Measurements from ENCODE around the gene FAM236A.
"Not testable (repeated sequence)": the region's sequence is repeated elsewhere in the genome, so short reads cannot be mapped to it uniquely, and the experiment has no call there.

The FAM236A gene

DNA sequence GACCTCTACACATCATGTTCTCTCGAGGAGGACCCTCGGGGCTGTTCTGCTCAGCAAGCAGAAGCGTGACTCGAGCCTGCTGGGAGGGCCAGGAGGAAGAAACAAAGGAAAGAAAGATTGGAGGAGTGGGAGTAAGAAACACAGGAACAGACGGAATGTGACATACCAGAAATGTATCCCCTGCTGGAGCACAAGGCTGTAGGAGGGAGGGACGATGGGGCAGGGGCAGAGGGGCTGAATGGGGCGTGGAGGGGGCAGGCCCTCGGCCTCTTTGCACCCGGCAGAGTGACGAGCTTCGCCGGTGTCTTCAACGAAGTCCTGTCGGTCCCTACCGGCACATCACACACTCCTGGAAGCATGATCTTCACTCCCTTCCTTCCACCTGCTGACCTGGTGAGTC lies at the start of gene FAM236A:
TSS of gene FAM236A (plus strand) at position 301 of the 400 bp plus-strand sequence. CDS start at position 358, 57 bp downstream.
- H3K4me3 ChIP-seq (ENCODE audit: low read depth, low read length), result not testable (repeated sequence)

DNA sequence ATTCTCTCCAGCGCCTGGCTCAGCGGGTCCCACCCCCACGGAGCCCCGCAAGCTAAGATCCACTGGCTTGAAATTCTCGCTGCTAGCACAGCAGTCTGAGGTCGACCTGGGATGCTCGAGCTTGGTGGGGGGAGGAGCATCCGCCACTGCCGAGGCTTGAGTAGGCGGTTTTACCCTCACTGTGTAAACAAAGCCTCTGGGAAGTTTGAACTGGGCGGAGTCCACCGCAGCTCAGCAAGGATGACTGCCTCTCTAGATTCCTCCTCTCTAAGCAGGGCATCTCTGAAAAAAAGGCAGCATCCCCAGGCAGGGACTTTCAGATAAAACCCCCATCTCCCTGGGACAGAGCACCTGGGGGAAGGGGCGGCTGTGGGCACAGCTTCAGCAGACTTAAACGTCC lies 48.3 kb upstream of the FAM236A start:
- H3K4me3 ChIP-seq (ENCODE audit: low read depth, low read length), result not testable (repeated sequence)

DNA sequence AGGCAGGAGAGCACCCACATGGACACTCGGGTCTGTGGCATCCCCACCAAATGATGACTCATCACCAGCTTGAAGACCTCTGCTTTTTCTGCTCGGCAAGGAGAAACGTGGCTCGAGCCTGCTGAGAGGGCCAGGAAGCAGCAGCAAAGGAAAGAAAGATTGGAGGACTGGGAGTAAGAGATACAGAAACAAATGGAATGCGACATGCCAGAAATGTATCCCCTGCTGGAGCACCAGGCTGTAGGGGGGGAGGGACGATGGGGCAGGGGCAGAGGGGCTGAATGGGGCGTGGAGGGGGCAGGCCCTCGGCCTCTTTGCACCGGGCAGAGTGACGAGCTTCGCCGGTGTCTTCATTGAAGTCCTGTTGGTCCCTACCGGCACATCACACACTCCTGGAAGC lies 25.7 kb upstream of the FAM236A start, which contains the start of gene FAM236C:
TSS of gene FAM236C (plus strand) at position 301 of the 400 bp plus-strand sequence. CDS start 100 bp downstream, outside the sequence.
- H3K4me3 ChIP-seq (ENCODE audit: low read depth, low read length), result not testable (repeated sequence)

DNA sequence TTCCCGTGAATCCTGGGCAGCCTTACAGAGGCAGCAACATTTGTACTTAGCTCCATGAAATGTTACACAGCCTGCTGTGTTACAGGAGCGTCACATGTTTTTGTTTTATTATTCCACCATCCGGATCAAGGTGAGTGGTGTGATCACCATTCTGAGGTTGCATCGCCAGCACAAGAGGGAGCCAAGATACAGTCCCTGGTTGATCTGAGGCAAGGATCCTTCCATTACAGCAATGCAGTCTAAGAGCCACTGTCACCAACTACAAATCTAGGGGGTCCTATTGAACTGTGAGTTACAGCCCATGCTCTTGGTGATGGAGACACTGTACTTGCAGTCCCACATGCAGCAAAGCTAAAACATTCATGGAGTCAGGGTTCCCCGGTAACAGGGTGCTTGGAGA lies 21.9 kb upstream of the FAM236A start:
- not testable (repeated sequence) for H3K4me3 ChIP-seq (ENCODE audit: low read depth, low read length)

DNA sequence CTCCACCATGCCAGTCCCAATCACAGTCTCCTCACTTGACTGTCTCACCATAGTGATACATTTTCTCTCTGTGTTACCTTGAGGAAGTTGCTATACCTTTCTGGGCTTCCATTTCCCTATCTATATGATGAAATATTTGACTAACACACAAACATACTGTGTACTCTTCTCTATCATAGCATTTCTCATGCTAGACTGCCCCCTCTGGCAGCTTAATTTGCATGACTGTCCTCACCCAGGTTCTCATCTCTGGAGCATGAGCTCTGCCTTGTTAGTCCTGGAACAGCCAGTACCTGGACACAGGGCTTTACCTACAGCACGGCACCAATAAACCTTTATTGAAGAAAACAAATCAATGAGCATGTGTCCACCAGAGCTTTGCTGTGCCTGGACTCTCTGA lies 5.7 kb upstream of the FAM236A start:
- not testable (repeated sequence) for H3K4me3 ChIP-seq (ENCODE audit: low read depth, low read length)

DNA sequence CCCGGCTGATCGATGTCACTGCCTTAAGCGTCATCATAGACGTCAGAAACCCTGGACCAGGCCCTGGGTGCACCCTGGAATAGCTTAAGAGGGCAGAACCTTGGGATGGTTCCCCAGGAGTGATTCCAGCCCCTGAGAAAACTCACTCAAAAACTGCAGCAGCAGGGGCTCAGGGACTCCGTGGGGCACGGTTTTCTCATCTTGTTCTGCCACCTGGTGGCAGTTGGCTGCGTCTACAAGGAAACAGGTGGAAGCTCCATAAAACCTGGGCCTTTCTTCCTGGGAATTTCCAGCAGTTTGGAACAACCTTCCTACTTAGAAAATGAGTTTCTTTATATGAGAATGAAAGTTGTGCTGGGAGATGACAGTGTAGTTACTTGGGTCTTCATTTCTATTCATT lies 1.6 kb upstream of the FAM236A start:
- not testable (repeated sequence) for H3K4me3 ChIP-seq (ENCODE audit: low read depth, low read length)

DNA sequence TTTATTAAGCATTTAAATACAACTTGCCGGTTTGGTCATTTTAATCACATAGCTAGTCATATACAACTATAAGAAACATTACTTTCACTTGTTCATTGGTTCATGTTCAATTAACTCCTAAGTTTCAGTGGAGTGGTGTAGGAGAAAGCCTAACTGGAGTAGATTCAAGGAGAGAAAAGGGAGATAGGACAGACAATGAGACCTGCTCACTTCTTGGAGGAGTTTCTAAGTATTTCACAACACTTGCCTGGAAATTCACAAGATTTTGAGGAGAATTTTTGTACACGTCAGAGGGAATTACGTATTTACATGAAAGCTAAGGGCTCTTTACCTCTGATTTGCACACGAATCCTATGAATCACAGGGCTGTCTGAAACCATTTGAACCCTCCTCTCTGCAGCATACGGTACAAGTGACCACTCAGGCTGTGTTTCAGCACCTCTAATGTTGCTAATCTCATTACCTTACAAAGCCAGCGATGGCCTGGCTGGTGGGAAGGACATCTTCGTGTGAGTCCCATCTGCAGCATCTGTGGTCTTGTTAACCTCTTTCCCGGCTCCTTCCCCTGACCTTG lies 1.0 kb upstream of the FAM236A start:
- not testable (repeated sequence) for H3K4me3 ChIP-seq (ENCODE audit: low read depth, low read length)

DNA sequence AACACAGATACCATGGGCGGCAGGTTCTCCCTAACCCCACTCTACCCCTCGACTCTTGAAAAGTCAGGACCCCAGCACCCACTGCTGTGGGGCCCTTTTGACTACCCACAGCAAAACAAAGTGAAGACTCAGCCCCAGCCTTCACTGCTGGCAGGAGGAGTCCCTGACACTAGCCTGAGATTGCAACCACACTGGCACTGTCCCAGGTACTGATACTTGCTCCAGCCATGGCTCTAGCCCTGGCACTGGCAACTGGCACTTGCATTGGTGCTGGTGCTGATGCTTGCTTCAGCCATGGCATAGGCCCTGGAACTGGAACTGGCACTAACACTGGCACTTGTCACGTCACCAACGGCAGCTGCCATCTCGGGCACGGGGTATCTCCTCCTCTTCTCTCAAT lies 4.3 kb downstream of the FAM236A start:
- H3K4me3 ChIP-seq (ENCODE audit: low read depth, low read length), result not testable (repeated sequence)

DNA sequence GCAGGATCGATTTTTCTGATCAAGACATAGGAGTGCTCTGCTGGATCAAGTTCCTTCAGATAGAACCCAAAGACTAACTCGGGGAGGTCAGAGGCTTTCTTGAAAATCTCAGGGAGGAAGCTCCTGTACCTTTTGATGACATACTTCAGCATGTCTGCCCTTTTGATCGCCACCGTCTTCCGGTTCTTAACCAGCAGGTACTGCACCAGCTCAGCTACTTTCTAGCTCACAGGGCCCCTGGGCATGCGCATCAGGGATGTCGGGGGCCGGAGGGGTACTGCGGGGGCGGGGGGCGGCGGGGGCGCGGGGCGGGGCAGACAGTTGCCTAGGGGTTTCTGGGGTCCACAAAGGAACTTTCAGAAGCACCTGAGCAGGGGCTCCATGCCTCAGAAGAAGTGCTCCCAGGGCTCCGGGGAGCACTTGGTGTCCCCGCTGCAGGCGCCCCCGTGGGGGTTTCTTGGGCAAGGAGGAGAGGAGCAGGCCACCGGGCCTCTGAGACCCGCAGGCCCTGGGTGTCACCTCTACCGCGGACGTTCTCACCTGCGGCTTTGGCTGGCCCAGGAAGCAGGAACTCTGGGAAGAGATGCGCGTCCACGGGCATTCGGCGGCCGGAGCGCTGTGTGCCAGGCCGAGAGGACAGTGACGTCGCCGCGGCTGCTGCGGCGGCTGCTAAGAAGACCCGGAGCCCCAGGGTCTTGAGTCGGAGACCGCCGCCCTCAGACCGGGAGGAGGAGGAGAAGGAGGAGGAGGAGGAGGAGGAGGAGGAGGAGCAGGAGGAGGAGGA lies 5.2 kb downstream of the FAM236A start:
- H3K4me3 ChIP-seq (ENCODE audit: low read depth, low read length), result not testable (repeated sequence)

DNA sequence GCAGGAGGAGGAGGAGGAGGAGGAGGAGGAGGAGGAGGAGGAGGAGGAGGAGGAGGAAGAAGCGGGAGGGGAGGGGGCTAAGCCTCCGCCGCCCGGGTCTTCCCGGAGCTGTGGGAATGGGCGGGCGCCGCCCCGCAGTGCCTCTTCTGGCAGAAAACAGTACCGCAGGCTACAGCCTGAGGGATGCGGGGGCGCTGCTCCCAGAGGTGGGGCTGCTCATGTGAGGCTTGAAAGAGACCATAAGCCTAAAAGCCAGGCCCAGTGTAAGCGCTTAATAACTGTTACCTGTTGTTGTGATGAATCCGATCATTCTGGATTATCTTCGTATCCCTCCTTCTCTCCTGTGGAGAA lies 5.8 kb downstream of the FAM236A start, which contains the start of gene DMRTC1:
TSS of gene DMRTC1 (minus strand) at position 19 of the 351 bp plus-strand sequence. CDS start 68,143 bp downstream, outside the sequence.
- H3K4me3 ChIP-seq (ENCODE audit: low read depth, low read length), result not testable (repeated sequence)

DNA sequence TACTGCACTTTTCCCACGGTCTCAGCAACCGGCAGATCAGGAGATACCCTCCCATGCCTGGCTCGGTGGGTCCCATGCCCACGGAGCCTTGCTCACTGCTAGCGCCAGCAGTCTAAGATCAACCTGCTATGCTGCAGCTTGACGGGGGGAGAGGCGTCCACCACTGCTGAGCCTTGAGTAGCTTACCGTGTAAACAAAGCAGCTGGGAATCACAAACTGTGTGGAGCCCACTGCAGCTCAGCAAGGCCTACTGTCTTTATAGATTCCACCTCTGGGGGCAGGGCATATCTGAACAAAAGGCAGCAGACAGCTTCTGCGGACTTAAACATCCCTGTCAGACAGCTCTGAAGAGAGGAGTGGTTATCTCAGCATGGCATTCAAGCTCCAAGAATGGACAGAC lies 22.0 kb downstream of the FAM236A start:
- H3K4me3 ChIP-seq (ENCODE audit: low read depth, low read length), result not testable (repeated sequence)

DNA sequence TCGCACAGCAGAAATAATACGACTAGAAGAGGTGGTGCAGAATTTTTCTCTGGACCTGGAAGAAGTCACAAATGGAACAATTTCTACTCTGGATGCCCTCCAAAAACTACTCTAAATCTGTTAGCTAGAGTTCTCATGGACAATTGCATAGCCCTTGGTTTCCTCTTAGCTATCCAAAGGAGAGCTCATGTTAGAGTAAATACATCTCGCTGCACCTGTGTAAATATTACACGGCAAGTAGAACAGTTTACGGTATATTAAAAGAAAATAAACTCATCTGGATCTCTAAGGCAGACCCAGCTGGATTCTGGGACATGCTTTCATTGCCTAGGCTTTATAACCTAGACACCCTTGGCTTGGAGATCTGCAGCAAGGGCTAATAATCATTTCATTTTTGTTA lies 33.9 kb downstream of the FAM236A start:
- not testable (repeated sequence) for H3K4me3 ChIP-seq (ENCODE audit: low read depth, low read length)

DNA sequence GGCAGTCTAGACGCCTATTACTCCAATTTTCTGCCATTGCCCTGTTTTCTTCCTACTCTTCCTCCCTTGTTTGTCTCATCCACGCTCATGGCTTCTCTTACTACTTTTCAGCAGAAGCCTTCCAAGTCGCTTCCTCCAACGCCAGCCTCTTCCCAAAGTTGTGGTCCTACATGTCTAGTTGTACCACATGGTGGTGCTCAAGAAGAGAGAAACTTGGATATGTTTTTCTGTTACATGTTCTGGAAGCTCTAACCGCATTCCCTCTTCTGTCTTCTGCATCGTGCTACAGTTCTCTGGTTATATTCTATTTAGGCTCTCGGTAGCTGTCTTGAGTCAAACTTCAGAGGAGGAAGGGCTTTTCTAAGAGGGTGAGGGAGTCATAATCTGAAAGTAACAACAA lies 36.9 kb downstream of the FAM236A start:
- H3K4me3 ChIP-seq (ENCODE audit: low read depth, low read length), result not testable (repeated sequence)

DNA sequence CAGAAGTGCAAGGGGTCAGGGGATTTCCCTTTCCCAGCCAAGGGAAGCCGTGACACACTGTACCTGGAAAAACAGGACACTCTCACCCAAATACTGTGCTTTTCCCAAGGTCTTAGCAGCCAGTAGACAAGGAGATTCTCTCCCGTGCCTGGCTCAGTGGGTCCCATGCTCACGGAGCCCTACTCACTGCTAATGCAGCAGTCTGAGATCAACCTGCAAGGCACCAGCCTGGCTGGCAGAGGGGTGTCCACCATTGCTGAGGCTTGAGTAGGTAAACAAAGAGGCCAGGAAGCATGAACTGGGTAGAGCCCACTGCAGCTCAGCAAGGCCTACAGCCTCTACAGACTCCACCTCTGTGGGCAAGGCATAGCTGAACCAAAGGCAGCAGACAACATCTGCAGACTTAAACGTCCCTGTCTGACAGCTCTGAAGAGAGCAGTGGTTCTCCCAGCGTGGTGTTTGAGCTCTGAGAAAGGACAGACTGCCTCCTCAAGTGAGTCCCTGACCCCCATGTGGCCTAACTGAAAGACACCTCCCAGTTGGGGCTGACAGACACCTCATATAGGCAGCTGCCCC lies 43.0 kb downstream of the FAM236A start:
- not testable (repeated sequence) for H3K4me3 ChIP-seq (ENCODE audit: low read depth, low read length)
